Measurements from ENCODE around the gene WFIKKN2. TPM values are rescaled to one million over a fixed set of nuclear protein-coding genes. Genes with fewer than 3 reads are reported as not detected.

Gene WFIKKN2
- total and polyA plus RNA-seq, 2 of the 4 experiments (the other 2 are of a cell fraction): 0.02 TPM; not detected in 1

DNA sequence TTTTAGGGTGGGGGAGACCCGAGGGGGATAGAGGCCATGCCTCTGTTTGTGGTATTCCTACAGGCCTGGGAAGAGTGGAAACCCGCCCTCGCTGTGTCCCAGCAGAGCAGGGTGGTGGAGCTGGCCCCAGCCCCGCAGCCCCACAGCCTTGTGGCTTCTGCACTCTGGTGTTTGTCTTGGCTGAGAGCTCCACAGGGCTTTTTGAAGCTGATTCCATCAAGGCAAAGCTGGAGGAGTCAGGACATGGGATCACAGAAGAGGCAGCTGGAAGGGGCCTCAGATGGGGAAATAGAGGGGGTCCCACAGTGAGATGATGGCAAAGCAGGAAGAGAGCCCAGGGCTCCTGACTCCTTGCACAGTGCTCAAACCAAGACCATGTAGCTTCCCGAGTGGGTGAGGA lies 5.0 kb upstream of the WFIKKN2 start:
- H3K4me1 ChIP-seq (ENCODE audit: control insufficient read depth, insufficient read depth, low read length): peaks cover 4% of the 10 kb centered on the region; the same call in 1 of the 2 replicates
- H3K27ac ChIP-seq (ENCODE audit: insufficient read depth, low read length): no peak overlapping the region
- H2BK20ac ChIP-seq (ENCODE audit: low read depth, low read length): no peak overlapping the region
- intact Hi-C loops (cut with micrococcal nuclease): no loop called here
- H3K9me3 ChIP-seq (ENCODE audit: control insufficient read depth, insufficient read depth, low read length): no peaks in the 10 kb centered on the region
- in situ Hi-C loops (cut with MboI; ENCODE audit: low sequenced_read_pairs): no loop called here
- H2BK15ac ChIP-seq (ENCODE audit: low read depth, low read length): no peak overlapping the region
- WGBS, 2 experiments (ENCODE audit: extremely low coverage in 2 of 2, insufficient read length in 1 of 2): no CpG with 5 or more reads among the region's 5 CpGs
- no peak overlapping the region for H4K5ac ChIP-seq (ENCODE audit: low read depth, low read length)
- no peak overlapping the region for H3K23ac ChIP-seq (ENCODE audit: low read depth, low read length)
- H3K56ac ChIP-seq (ENCODE audit: extremely low read depth, insufficient read depth, low read length): no peak overlapping the region
- H3K9me1 ChIP-seq (ENCODE audit: insufficient read depth, low read length): no peaks in the 10 kb centered on the region
- H3K36me3 ChIP-seq (ENCODE audit: control insufficient read depth, insufficient read depth, low read length): no peaks in the 10 kb centered on the region
- H2AK5ac ChIP-seq (ENCODE audit: low read depth, low read length): no peak overlapping the region
- H4K91ac ChIP-seq (ENCODE audit: insufficient read depth, low read depth, low read length): no peak overlapping the region
- BruUV-seq (replicated peaks): no TSS peak
- peaks cover 9% of the 10 kb centered on the region; the same call in 1 of the 2 replicates for H3K27me3 ChIP-seq (ENCODE audit: control insufficient read depth, insufficient read depth, low read length)
- peak overlapping the region; percentile 33 for H2AFZ ChIP-seq (replicated peaks; ENCODE audit: low read length, poor library complexity)
- no peak overlapping the region for H3K9ac ChIP-seq (ENCODE audit: low read depth, low read length)
- dilution Hi-C loops (cut with HindIII; ENCODE audit: low sequenced_read_pairs, unreplicated experiment): no loop called here
- ChIA-PET CTCF (interaction anchor here (1.1 kb wide), 1 partner anchor 22 kb away, joined by 3 read pairs; no protein-coding TSS in a partner anchor), POLR2A (ENCODE audit: unreplicated experiment) (interaction anchor here (0.7 kb wide), 1 partner anchor 119 kb away, joined by 3 read pairs; no protein-coding TSS in a partner anchor)
- no peak overlapping the region for H4K8ac ChIP-seq (ENCODE audit: low read depth in 2 of 2, low read length in 2 of 2)
- H3K79me1 ChIP-seq (ENCODE audit: low read depth in 1 of 2, low read length in 2 of 2): no peaks in the 10 kb centered on the region
- DNase-seq: no peak
- no peak for ATAC-seq (ENCODE audit: low read depth)
- H3K4ac ChIP-seq (ENCODE audit: low read depth, low read length): no peak overlapping the region
- H2BK120ac ChIP-seq (ENCODE audit: low read depth, low read length): no peak overlapping the region
- H3K18ac ChIP-seq (ENCODE audit: low read depth, low read length): no peak overlapping the region
- H3K4me3 ChIP-seq (ENCODE audit: insufficient read depth, low read depth, low read length): no peak overlapping the region
- H2BK5ac ChIP-seq (ENCODE audit: low read depth, low read length, poor library complexity, severe bottlenecking): no peak overlapping the region
- no peak overlapping the region for H3K14ac ChIP-seq (replicated peaks; ENCODE audit: low read depth, low read length)
- no peak for TF ChIP-seq RFX5 (IDR thresholded peaks at IDR 0.05; ENCODE audit: low read depth, low read length)
- no peak for TF ChIP-seq NFE2L2 (IDR thresholded peaks at IDR 0.05; ENCODE audit: low read depth, low read length)
- no peak for TF ChIP-seq FOS (IDR thresholded peaks at IDR 0.05; ENCODE audit: low read depth, low read length)
- TF ChIP-seq, protein P1, sequence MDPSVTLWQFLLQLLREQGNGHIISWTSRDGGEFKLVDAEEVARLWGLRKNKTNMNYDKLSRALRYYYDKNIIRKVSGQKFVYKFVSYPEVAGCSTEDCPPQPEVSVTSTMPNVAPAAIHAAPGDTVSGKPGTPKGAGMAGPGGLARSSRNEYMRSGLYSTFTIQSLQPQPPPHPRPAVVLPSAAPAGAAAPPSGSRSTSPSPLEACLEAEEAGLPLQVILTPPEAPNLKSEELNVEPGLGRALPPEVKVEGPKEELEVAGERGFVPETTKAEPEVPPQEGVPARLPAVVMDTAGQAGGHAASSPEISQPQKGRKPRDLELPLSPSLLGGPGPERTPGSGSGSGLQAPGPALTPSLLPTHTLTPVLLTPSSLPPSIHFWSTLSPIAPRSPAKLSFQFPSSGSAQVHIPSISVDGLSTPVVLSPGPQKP (IDR thresholded peaks at IDR 0.05; ENCODE audit: borderline replicate concordance, low read depth, low read length): no peak
- TF ChIP-seq CTCF (conservative IDR thresholded peaks at IDR 0.05; ENCODE audit: low read depth, low read length): no peak
- no peaks in the 10 kb centered on the region; the same call in 1 of the 2 replicates for H4K20me1 ChIP-seq (ENCODE audit: insufficient read depth, low read length)
- H2AK9ac ChIP-seq (replicated peaks; ENCODE audit: low read depth, low read length, poor library complexity): no peak overlapping the region
- no peak overlapping the region for H3K4me2 ChIP-seq (ENCODE audit: low read depth, low read length)

Measured in IMR-90 (cell line).